ENCODE measurements around the gene STK32B.

- no peak for TF ChIP-seq CTCF (IDR thresholded peaks at IDR 0.05)
- TF ChIP-seq JUNB (IDR thresholded peaks at IDR 0.05), result no peak
- TF ChIP-seq MAFK (IDR thresholded peaks at IDR 0.05; ENCODE audit: partially characterized antibody), result no peak
- TF ChIP-seq POLR2A (IDR thresholded peaks at IDR 0.05; ENCODE audit: low read length), result no peak
Measured at GRCh38 chr4:5078009-5078408, 26.7 kb downstream of the STK32B start.

Data from A549 (cell line).